ENCODE measurements around the gene DECR2. TPM values are rescaled to one million over a fixed set of nuclear protein-coding genes. Genes with fewer than 3 reads are reported as not detected.
A peak's percentile ranks its signal among the peaks of the same experiment; 100 is the strongest.

The DECR2 gene
- total RNA-seq, 1 donor from 2014 or later, result 21.5 TPM

GRCh38 chr16:369866-370436, 31.7 kb upstream of the DECR2 start:
- H3K9me3 Mint-ChIP-seq, result no peaks in the 10 kb centered on the region
- peak overlapping the region; percentile 86 for H3K27ac Mint-ChIP-seq
- H3K4me3 Mint-ChIP-seq, result peak overlapping the region; percentile 89
- peaks cover 3% of the 10 kb centered on the region for H3K36me3 Mint-ChIP-seq
- no peak for TF ChIP-seq CTCF (conservative IDR thresholded peaks at IDR 0.05)
- no peak for DNase-seq (ENCODE audit: extremely low spot score, unreplicated experiment)
- no peaks in the 10 kb centered on the region for H3K27me3 Mint-ChIP-seq
- H3K4me1 Mint-ChIP-seq (ENCODE audit: unreplicated experiment), result peaks cover 7% of the 10 kb centered on the region

- peak within 1 kb of the TSS; percentile 89 for H3K4me3 Mint-ChIP-seq
- no peaks in the 10 kb centered on the region for H3K9me3 Mint-ChIP-seq
- peaks cover 3% of the 10 kb centered on the region for H3K36me3 Mint-ChIP-seq
- DNase-seq (ENCODE audit: extremely low spot score, unreplicated experiment), result peak; percentile 94
- peak within 1 kb of the TSS; percentile 86 for H3K27ac Mint-ChIP-seq
- H3K27me3 Mint-ChIP-seq, result no peaks in the 10 kb centered on the region
- TF ChIP-seq CTCF (conservative IDR thresholded peaks at IDR 0.05), result no peak
- peaks cover 7% of the 10 kb centered on the region for H3K4me1 Mint-ChIP-seq (ENCODE audit: unreplicated experiment)
These were observed 31.2 kb upstream of the DECR2 start, which contains the start of gene MRPL28 for GRCh38 chr16:370443-370842. MRPL28 (minus strand) TSS chr16:370538; CDS start chr16:370218, 320 bp downstream.

GRCh38 chr16:370979-371514, 30.6 kb upstream of the DECR2 start:
- Mint-ChIP-seq H3K27ac (peak overlapping the region; percentile 86), H3K36me3 (peaks cover 3% of the 10 kb centered on the region), H3K4me3 (peak overlapping the region; percentile 89), H3K4me1 (ENCODE audit: unreplicated experiment) (peaks cover 7% of the 10 kb centered on the region), H3K9me3 (no peaks in the 10 kb centered on the region), H3K27me3 (no peaks in the 10 kb centered on the region)
- DNase-seq (ENCODE audit: extremely low spot score, unreplicated experiment), result no peak
- TF ChIP-seq CTCF (conservative IDR thresholded peaks at IDR 0.05), result no peak

GRCh38 chr16:371515-372301, 30.0 kb upstream of the DECR2 start:
- no peaks in the 10 kb centered on the region for H3K9me3 Mint-ChIP-seq
- H3K36me3 Mint-ChIP-seq, result peaks cover 3% of the 10 kb centered on the region
- H3K27ac Mint-ChIP-seq, result peak overlapping the region; percentile 53
- no peak for DNase-seq (ENCODE audit: extremely low spot score, unreplicated experiment)
- no peak overlapping the region for H3K4me3 Mint-ChIP-seq
- H3K27me3 Mint-ChIP-seq, result no peaks in the 10 kb centered on the region
- peaks cover 7% of the 10 kb centered on the region for H3K4me1 Mint-ChIP-seq (ENCODE audit: unreplicated experiment)
- no peak for TF ChIP-seq CTCF (conservative IDR thresholded peaks at IDR 0.05)

- Mint-ChIP-seq H3K36me3 (no peaks in the 10 kb centered on the region), H3K4me3 (no peak overlapping the region), H3K27me3 (no peaks in the 10 kb centered on the region), H3K9me3 (no peaks in the 10 kb centered on the region), H3K4me1 (ENCODE audit: unreplicated experiment) (peaks cover 7% of the 10 kb centered on the region), H3K27ac (no peak overlapping the region)
- DNase-seq (ENCODE audit: extremely low spot score, unreplicated experiment), result no peak
- no peak for TF ChIP-seq CTCF (conservative IDR thresholded peaks at IDR 0.05)
These were observed 29.2 kb upstream of the DECR2 start for GRCh38 chr16:372302-372983.
